HepG2 (cell line): ENCODE results near the gene ELP5. TPM values are rescaled to one million over a fixed set of nuclear protein-coding genes. Genes with fewer than 3 reads are reported as not detected.
A peak's percentile ranks its signal among the peaks of the same experiment; 100 is the strongest.

Experiments used
- ARNT2 ChIP-seq: sonication (generic); formaldehyde crosslinking; IDR thresholded peaks from 2 replicates; pipeline ENCODE4 v1.8.0; 2022; ENCODE audit warnings: mild to moderate bottlenecking, low read depth, missing genetic modification reagents, moderate library complexity
- FOSL1 ChIP-seq: sonication (generic); formaldehyde crosslinking; IDR thresholded peaks from 2 replicates; pipeline ENCODE4 v1.9.0; 2021; ENCODE audit warnings: missing genetic modification reagents, borderline replicate concordance
- FOSL2 ChIP-seq: sonication (generic); formaldehyde crosslinking; IDR thresholded peaks from 2 replicates; pipeline ENCODE4 v1.4.0; 2020; ENCODE audit warnings: missing genetic modification reagents
- HMG20A ChIP-seq: IDR thresholded peaks from 2 replicates; pipeline ENCODE4 v1.6.1; 2016; ENCODE audit warnings: borderline replicate concordance
- HOXA5 ChIP-seq: sonication (generic); formaldehyde crosslinking; IDR thresholded peaks from 2 replicates; pipeline ENCODE4 v1.4.0; 2020; ENCODE audit warnings: missing genetic modification reagents
- KDM3A ChIP-seq: IDR thresholded peaks from 2 replicates; pipeline ENCODE4 v1.6.1; 2018; ENCODE audit warnings: low read depth, missing compliant biosample characterization
- PREB ChIP-seq: sonication (generic); formaldehyde crosslinking; IDR thresholded peaks from 2 replicates; pipeline ENCODE4 v1.4.0; 2020; ENCODE audit warnings: missing genetic modification reagents
- SIX1 ChIP-seq: sonication (generic); formaldehyde crosslinking; IDR thresholded peaks from 2 replicates; pipeline ENCODE4 v1.4.0; 2020; ENCODE audit warnings: missing genetic modification reagents, borderline replicate concordance
- SP5 ChIP-seq: IDR thresholded peaks from 2 replicates; pipeline ENCODE4 v1.6.1; 2016; ENCODE audit warnings: low read depth, borderline replicate concordance
- TARDBP ChIP-seq: sonication (generic); formaldehyde crosslinking; IDR thresholded peaks from 2 replicates; pipeline ENCODE4 v1.8.0; 2022; ENCODE audit warnings: mild to moderate bottlenecking, missing genetic modification reagents
- TCF7 ChIP-seq: sonication (generic); IDR thresholded peaks from 2 replicates; pipeline ENCODE4 v1.6.1; 2016; ENCODE audit warnings: antibody characterized with exemption, low read depth
- TFAP4 ChIP-seq: sonication (generic); IDR thresholded peaks from 2 replicates; pipeline ENCODE4 v1.6.1; 2016; ENCODE audit warnings: low read depth, borderline replicate concordance
- YEATS2 ChIP-seq: sonication (generic); formaldehyde crosslinking; IDR thresholded peaks from 2 replicates; pipeline ENCODE4 v1.4.0; 2020; ENCODE audit warnings: missing genetic modification reagents, borderline replicate concordance
- ZNF354B ChIP-seq: sonication (generic); formaldehyde crosslinking; IDR thresholded peaks from 2 replicates; pipeline ENCODE4 v1.8.0; 2022; ENCODE audit warnings: mild to moderate bottlenecking, missing genetic modification reagents
- ZNF572 ChIP-seq: sonication (generic); formaldehyde crosslinking; IDR thresholded peaks from 2 replicates; pipeline ENCODE4 v1.5.1; 2020; ENCODE audit warnings: mild to moderate bottlenecking, missing genetic modification reagents
- ZNF605 ChIP-seq: sonication (generic); formaldehyde crosslinking; IDR thresholded peaks from 2 replicates; pipeline ENCODE4 v1.8.0; 2022; ENCODE audit warnings: mild to moderate bottlenecking, missing genetic modification reagents
- ZNF660 ChIP-seq: sonication (generic); formaldehyde crosslinking; IDR thresholded peaks from 2 replicates; pipeline ENCODE4 v1.5.1; 2020; ENCODE audit warnings: mild to moderate bottlenecking, low read depth, missing genetic modification reagents, borderline replicate concordance
- ZNF770 ChIP-seq: sonication (generic); formaldehyde crosslinking; IDR thresholded peaks from 2 replicates; pipeline ENCODE4 v1.5.0; 2020; ENCODE audit warnings: mild to moderate bottlenecking, missing genetic modification reagents
- polyA plus RNA-seq, 8 experiments: library from polyadenylated mRNA; depleted of rRNA in 3 of 8; stranded (reverse) in 7 of 8; unstranded in 1 of 8; fragments of >200 nt; fragmentation: Illumina TruSeq in 4 of 8; extraction: Trizol in 4 of 8; gene quantifications; 2 replicates each; pipeline versions ENCODE4 v1.2.1 to v1.2.3, GENCODE V29; 2011 to 2016; ENCODE audit warnings: low read depth in 4 of 8, missing spikeins in 1 of 8, mixed read lengths in 1 of 8; ENCODE audit not compliant: insufficient read depth in 1 of 8
- total RNA-seq, 5 experiments: library from RNA; depleted of rRNA; stranded (reverse); fragments of >200 nt; fragmentation: Illumina TruSeq; extraction: Trizol; gene quantifications; 2 replicates each; pipeline ENCODE4 v1.2.3, GENCODE V29; 2016; ENCODE audit warnings: low read depth in 1 of 5
- TF ChIP-seq, protein P1 (sequence below): sonication (generic); formaldehyde crosslinking; IDR thresholded peaks from 2 replicates; pipeline ENCODE4 v1.4.0; 2020; ENCODE audit warnings: missing genetic modification reagents
- TF ChIP-seq, protein P2 (sequence below): sonication (generic); formaldehyde crosslinking; IDR thresholded peaks from 2 replicates; pipeline ENCODE4 v1.4.0; 2020; ENCODE audit warnings: missing genetic modification reagents, mild to moderate bottlenecking, borderline replicate concordance

Gene ELP5
- total and polyA plus RNA-seq, 2 of the 13 experiments (the other 11 are each of a cell fraction or from before 2014, with no cell fraction given): 67.6 to 69.8 TPM

DNA sequence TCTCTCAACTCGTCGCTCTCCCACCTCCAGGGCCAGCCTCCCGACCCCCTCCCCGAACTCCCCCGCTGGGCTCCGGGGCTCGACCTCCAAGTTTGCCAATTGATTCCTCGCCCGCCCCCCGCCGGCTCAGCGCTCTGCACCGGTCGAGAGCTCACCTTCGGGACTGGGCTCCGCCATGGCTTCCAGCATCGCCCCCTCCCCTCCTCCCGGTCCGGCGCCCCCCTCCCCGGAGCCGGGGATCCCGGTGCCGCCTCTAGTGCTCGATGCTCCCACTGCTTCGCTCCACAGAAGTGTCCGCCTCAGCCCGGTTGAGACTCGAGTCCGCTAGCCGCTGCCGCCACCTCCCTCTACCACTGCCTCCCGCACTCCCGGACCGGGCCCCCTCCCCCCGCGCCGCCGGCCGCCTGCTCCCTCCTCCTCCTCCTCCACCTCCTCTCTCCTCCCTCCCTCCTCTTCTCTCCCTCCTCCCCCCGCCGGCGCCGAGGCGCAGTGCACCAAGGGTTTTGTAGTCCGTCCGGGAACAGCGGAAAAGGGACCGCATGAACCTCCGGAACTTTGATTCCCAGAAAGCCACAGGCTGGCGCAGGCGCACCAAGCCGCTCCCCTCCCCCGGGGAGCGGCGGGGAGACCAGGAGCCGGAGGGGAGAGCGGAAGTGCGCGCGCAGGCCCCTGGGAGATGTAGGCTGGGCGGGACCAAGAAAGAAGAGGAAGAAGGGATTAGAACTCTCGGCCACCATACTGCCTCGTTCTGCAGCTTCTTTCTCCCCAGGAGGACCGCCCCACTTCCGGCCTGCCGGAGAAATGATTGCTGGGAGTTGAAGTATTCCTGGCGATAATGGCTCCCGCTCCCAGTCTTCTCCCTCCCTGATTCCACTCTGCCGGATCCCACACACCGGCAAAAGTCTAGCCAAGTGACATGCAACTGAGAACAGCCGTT is 12.7 kb upstream of the ELP5 start, which contains the start of gene PHF23 (continued):
- TF ChIP-seq, protein P1, sequence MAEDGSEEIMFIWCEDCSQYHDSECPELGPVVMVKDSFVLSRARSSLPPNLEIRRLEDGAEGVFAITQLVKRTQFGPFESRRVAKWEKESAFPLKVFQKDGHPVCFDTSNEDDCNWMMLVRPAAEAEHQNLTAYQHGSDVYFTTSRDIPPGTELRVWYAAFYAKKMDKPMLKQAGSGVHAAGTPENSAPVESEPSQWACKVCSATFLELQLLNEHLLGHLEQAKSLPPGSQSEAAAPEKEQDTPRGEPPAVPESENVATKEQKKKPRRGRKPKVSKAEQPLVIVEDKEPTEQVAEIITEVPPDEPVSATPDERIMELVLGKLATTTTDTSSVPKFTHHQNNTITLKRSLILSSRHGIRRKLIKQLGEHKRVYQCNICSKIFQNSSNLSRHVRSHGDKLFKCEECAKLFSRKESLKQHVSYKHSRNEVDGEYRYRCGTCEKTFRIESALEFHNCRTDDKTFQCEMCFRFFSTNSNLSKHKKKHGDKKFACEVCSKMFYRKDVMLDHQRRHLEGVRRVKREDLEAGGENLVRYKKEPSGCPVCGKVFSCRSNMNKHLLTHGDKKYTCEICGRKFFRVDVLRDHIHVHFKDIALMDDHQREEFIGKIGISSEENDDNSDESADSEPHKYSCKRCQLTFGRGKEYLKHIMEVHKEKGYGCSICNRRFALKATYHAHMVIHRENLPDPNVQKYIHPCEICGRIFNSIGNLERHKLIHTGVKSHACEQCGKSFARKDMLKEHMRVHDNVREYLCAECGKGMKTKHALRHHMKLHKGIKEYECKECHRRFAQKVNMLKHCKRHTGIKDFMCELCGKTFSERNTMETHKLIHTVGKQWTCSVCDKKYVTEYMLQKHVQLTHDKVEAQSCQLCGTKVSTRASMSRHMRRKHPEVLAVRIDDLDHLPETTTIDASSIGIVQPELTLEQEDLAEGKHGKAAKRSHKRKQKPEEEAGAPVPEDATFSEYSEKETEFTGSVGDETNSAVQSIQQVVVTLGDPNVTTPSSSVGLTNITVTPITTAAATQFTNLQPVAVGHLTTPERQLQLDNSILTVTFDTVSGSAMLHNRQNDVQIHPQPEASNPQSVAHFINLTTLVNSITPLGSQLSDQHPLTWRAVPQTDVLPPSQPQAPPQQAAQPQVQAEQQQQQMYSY (CRISPR knock-in tag): 0 out of 2 replicates have a peak, but pooled peaks have one; percentile 23
- 0 out of 2 replicates have a peak, but pooled peaks have one; percentile 32 for TF ChIP-seq SP5 (CRISPR knock-in tag)
- peak; percentile 35; the same call in 1 of the 2 replicates for TF ChIP-seq ZNF770
- peak; percentile 59; the same call in 1 of the 2 replicates for TF ChIP-seq HOXA5
- TF ChIP-seq TFAP4: no peak
- TF ChIP-seq KDM3A (CRISPR knock-in tag): no peak
- no peak for TF ChIP-seq HMG20A (CRISPR knock-in tag)
- TF ChIP-seq, protein P2, sequence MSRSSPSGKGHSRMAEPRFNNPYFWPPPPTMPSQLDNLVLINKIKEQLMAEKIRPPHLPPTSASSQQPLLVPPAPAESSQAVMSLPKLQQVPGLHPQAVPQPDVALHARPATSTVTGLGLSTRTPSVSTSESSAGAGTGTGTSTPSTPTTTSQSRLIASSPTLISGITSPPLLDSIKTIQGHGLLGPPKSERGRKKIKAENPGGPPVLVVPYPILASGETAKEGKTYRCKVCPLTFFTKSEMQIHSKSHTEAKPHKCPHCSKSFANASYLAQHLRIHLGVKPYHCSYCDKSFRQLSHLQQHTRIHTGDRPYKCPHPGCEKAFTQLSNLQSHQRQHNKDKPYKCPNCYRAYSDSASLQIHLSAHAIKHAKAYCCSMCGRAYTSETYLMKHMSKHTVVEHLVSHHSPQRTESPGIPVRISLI (CRISPR knock-in tag): peak; percentile 48; the same call in 1 of the 2 replicates
- no peak for TF ChIP-seq ZNF660 (CRISPR knock-in tag)
- TF ChIP-seq ZNF572 (CRISPR knock-in tag): 0 out of 2 replicates have a peak, but pooled peaks have one; percentile 60
- no peak for TF ChIP-seq SIX1 (CRISPR knock-in tag)
- TF ChIP-seq YEATS2 (CRISPR knock-in tag): peak; percentile 60; the same call in 1 of the 2 replicates
- TF ChIP-seq ZNF605 (CRISPR knock-in tag): peak; percentile 39; the same call in 1 of the 2 replicates
- TF ChIP-seq TARDBP: peak; percentile 91
- TF ChIP-seq ZNF354B (CRISPR knock-in tag): no peak
- peak; percentile 56; the same call in 1 of the 2 replicates for TF ChIP-seq ARNT2
- TF ChIP-seq PREB (CRISPR knock-in tag): no peak
- no peak for TF ChIP-seq TCF7
- no peak for TF ChIP-seq FOSL1 (CRISPR knock-in tag)
- peak; percentile 21; the same call in 1 of the 2 replicates for TF ChIP-seq FOSL2 (CRISPR knock-in tag)
